ENCODE measurements around the gene KLHL42.

DNA sequence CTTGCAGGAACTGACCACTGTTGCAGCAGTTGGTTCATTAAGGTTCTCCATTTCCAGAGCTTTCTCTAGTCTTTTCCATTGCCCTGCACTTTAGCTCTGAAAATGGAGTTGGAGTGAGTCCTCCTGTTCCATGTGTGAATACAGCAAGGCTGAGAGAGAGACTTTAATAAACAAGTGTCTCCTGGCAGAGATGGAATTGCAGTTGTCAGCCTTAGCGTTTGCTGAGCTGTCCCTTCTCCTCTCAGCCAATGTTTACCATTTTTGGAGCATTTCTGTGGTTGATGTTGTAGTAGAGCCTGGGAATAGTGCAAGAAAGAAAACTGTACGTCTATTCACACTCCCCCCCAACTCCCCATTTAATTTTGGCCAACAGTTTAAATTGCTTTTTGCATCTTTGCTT, 7.5 kb downstream of the KLHL42 start:
- TF ChIP-seq EZH2 (IDR thresholded peaks at IDR 0.05) (no peak), POLR2AphosphoS5 (IDR thresholded peaks at IDR 0.05; ENCODE audit: borderline replicate concordance, low read depth, low read length) (no peak)

Measured in SK-N-MC (cell line).